Endothelial cell of umbilical vein (primary cell): ENCODE measurements around the gene DPYD. TPM values are rescaled to one million over a fixed set of nuclear protein-coding genes. Genes with fewer than 3 reads are reported as not detected.

Experiments
- BruUV-seq: library from RNA; stranded (reverse); fragments of 400-500 nt; replicated peaks from 2 replicates; lab custom pipeline; 2021; lab: Mats Ljungman, UMichigan
- CTCF ChIA-PET: fragments of 300-600, 350-600 bp; sonication (Branson Sonifier 250); formaldehyde crosslinking; loops from one replicate; lab custom pipeline; 2021; ENCODE audit warnings: antibody characterized with exemption, inconsistent platforms; lab: Charles Lee
- POLR2A ChIA-PET: fragments of 300-600, 350-600 bp; sonication (Branson Sonifier 250); formaldehyde crosslinking; loops from one replicate; lab custom pipeline; 2021; ENCODE audit warnings: antibody characterized with exemption, inconsistent platforms; lab: Charles Lee
- DNase-seq: peaks from one replicate; pipeline ENCODE4 v3.0.0-alpha.2; 2011; ENCODE audit warnings: low read depth, low spot score
- FAIRE-seq: peaks from 2 replicates; lab custom pipeline; 2011; peaks lifted over from hg19 to GRCh38; lab: Jason Lieb, UNC
- H2AFZ ChIP-seq: 2 replicates; pipeline ENCODE4 v1.6.0; 2012; ENCODE audit warnings: low read depth, low read length, control low read depth, inconsistent platforms
- H3K27ac ChIP-seq: 2 replicates; pipeline ENCODE4 v1.5.1; 2011; ENCODE audit warnings: low read depth, mild to moderate bottlenecking, control low read depth, low read length, moderate library complexity; ENCODE audit not compliant: insufficient read depth
- H3K27me3 ChIP-seq, 2 experiments: 2 replicates each; pipeline versions ENCODE4 v1.6.0 to v1.6.1; 2011; ENCODE audit warnings: low read length in 2 of 2, mixed read lengths in 1 of 2; ENCODE audit not compliant: control insufficient read depth in 2 of 2, insufficient read depth in 2 of 2
- H3K36me3 ChIP-seq, 2 experiments: 2 replicates in 1 of 2; 3 replicates in 1 of 2; pipeline ENCODE4 v1.5.1; 2011; ENCODE audit warnings: low read length in 2 of 2, mild to moderate bottlenecking in 1 of 2, moderate library complexity in 1 of 2; ENCODE audit not compliant: control insufficient read depth in 2 of 2, insufficient read depth in 2 of 2; ENCODE audit errors: extremely low read depth in 1 of 2
- H3K4me1 ChIP-seq: 3 replicates; pipeline ENCODE4 v1.5.1; 2011; ENCODE audit warnings: mild to moderate bottlenecking, low read length; ENCODE audit not compliant: control insufficient read depth, insufficient read depth; ENCODE audit errors: extremely low read depth
- H3K4me2 ChIP-seq: 2 replicates; pipeline ENCODE4 v1.6.1; 2011; ENCODE audit warnings: low read length, control low read depth, mixed read lengths; ENCODE audit not compliant: insufficient read depth
- H3K4me3 ChIP-seq, 3 experiments: fragments of 200-600 bp in 1 of 3; sonication (generic), shearing (Covaris generic) in 1 of 3; replicated peaks in 1 of 3; 2 replicates each; pipeline ENCODE4 v1.5.1; 2011 to 2016; ENCODE audit warnings: control low read depth in 3 of 3, low read length in 3 of 3, mild to moderate bottlenecking in 2 of 3, inconsistent platforms in 1 of 3, low read depth in 1 of 3, moderate library complexity in 1 of 3; ENCODE audit not compliant: insufficient read depth in 1 of 3
- H3K79me2 ChIP-seq: 2 replicates; pipeline ENCODE4 v1.6.0; 2012; ENCODE audit warnings: low read length, inconsistent platforms; ENCODE audit not compliant: control insufficient read depth, insufficient read depth
- H3K9ac ChIP-seq: replicated peaks from 2 replicates; pipeline ENCODE3; 2011; ENCODE audit warnings: low read length, control low read depth; ENCODE audit not compliant: insufficient read depth; ENCODE audit errors: extremely low read depth
- H3K9me1 ChIP-seq: replicated peaks from 3 replicates; pipeline ENCODE4 v1.6.0; 2011; ENCODE audit warnings: mild to moderate bottlenecking, low read length; ENCODE audit not compliant: control insufficient read depth, insufficient read depth; ENCODE audit errors: extremely low read depth
- H3K9me3 ChIP-seq: replicated peaks from 2 replicates; pipeline ENCODE4 v1.5.1; 2012; ENCODE audit warnings: low read length, inconsistent platforms; ENCODE audit not compliant: control insufficient read depth, insufficient read depth
- H4K20me1 ChIP-seq: replicated peaks from 2 replicates; pipeline ENCODE3; 2011; ENCODE audit warnings: mild to moderate bottlenecking, low read length; ENCODE audit not compliant: control insufficient read depth, insufficient read depth; ENCODE audit errors: extremely low read depth
- EZH2 ChIP-seq: IDR thresholded peaks from 2 replicates; pipeline ENCODE4 v1.6.1; 2012; ENCODE audit warnings: borderline replicate concordance, low read depth, mild to moderate bottlenecking, moderate library complexity, low read length, inconsistent platforms; ENCODE audit not compliant: severe bottlenecking
- FOS ChIP-seq: IDR thresholded peaks from 2 replicates; pipeline ENCODE4 v1.6.1; 2011; ENCODE audit warnings: mild to moderate bottlenecking, low read length, moderate library complexity, borderline replicate concordance; ENCODE audit not compliant: insufficient read depth
- GATA2 ChIP-seq: IDR thresholded peaks from 2 replicates; pipeline ENCODE4 v1.7.0; 2011; ENCODE audit warnings: low read depth, mild to moderate bottlenecking, moderate library complexity, mixed read lengths, low read length; ENCODE audit not compliant: insufficient read length, insufficient read depth
- JUN ChIP-seq: IDR thresholded peaks from 2 replicates; pipeline ENCODE4 v1.6.1; 2011; ENCODE audit warnings: borderline replicate concordance, low read depth; ENCODE audit not compliant: insufficient read length, insufficient read depth
- MYC ChIP-seq: IDR thresholded peaks from one replicate; pipeline ENCODE4 v1.6.1; 2011; ENCODE audit warnings: mild to moderate bottlenecking, low read depth, low read length
- POLR2A ChIP-seq: IDR thresholded peaks from 2 replicates; pipeline ENCODE4 v1.6.1; 2012; ENCODE audit warnings: low read depth, mild to moderate bottlenecking, control low read depth, low read length
- POLR2AphosphoS5 ChIP-seq: IDR thresholded peaks from 2 replicates; pipeline ENCODE4 v1.6.1; 2012; ENCODE audit warnings: low read depth, mild to moderate bottlenecking, control low read depth, low read length, moderate library complexity; ENCODE audit not compliant: insufficient read depth
- dilution Hi-C: fragments of 300-500 bp; cut with MboI; formaldehyde crosslinking; loops from one replicate; pipeline ENCODE4 v1.15.0; 2019; ENCODE audit warnings: low sequenced_read_pairs; ENCODE audit not compliant: extremely low pct_ligation_motif_present
- intact Hi-C: fragments of 100-400 bp; cut with micrococcal nuclease; formaldehyde crosslinking; loops from one replicate; pipeline ENCODE4 v1.10.0; 2022
- polyA plus RNA-seq, 4 experiments: library from polyadenylated mRNA; depleted of rRNA in 3 of 4; stranded (reverse) in 3 of 4; unstranded in 1 of 4; fragments of >200 nt; gene quantifications; 2 replicates each; pipeline versions ENCODE4 v1.2.1 to v1.2.3, GENCODE V29; 2011 to 2012; ENCODE audit warnings: missing spikeins in 1 of 4
- total RNA-seq: library from RNA; stranded (reverse); gene quantifications from 2 replicates; pipeline ENCODE4 v1.2.3, GENCODE V29; 2021
- TF ChIP-seq, protein P1 (sequence below): IDR thresholded peaks from 2 replicates; pipeline ENCODE4 v1.6.1; 2011; ENCODE audit not compliant: insufficient read depth, insufficient read length
- TF ChIP-seq, protein P2 (sequence below), 2 donors: IDR thresholded peaks; 1 replicate in 1 of 2; 2 replicates in 1 of 2; pipeline ENCODE4 v1.5.1; 2011; ENCODE audit warnings: low read length in 2 of 2, mild to moderate bottlenecking in 2 of 2, moderate library complexity in 2 of 2, control low read depth in 1 of 2, inconsistent platforms in 1 of 2, low read depth in 1 of 2; ENCODE audit not compliant: insufficient read depth in 1 of 2; ENCODE audit errors: extremely low read depth in 1 of 2

DPYD gene
- total and polyA plus RNA-seq, 2 donors (not counting 3 experiments of a cell fraction or from before 2014, with no cell fraction given): 4.6 to 15.1 TPM

DNA sequence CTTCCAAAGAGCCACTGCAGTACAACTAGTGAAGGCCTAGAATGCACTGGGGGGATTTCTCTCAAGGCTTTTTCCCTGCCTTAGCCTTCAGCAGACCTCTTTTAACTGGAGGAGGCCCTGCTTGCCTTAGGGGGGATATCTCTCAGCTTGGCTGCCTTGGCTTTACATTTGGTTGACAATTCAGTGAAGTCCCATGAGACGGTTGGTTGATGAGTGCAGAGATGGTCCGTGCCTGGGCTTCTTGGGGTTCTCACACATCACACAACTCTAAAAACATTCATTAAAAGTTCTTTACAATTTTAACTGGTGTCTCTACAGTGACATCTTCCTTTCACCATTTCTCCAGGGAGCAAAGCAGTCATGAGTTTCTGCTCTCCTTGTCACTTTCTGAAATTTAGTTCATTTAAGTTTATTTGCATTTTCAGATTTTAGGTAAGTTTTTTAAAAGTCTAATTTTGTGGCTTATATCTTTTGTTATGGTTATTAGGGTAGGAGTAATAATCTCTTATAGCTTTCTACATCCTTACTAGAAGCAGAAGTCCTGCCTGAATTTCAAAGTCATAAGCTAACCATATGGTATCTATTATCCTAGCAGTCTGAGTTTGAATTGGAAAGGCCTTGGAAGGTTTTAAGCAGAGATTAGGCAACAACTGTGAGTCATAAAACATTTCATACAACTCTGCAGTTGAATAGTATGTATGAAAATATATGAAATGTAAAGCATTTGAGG lies 487.6 kb downstream of the DPYD start:
- Histone ChIP-seq H3K9ac (no peak overlapping the region), H3K9me1 (no peaks in the 10 kb centered on the region), H2AFZ (no peak overlapping the region), H3K4me1 (no peaks in the 10 kb centered on the region), H3K4me2 (no peak overlapping the region), H3K36me3 (no peaks in the 10 kb centered on the region), H3K79me2 (no peaks in the 10 kb centered on the region), H3K27ac (no peak overlapping the region), H4K20me1 (no peaks in the 10 kb centered on the region), H3K4me3 (no peak overlapping the region), H3K9me3 (no peaks in the 10 kb centered on the region), H3K27me3 (no peaks in the 10 kb centered on the region)
- no TSS peak for BruUV-seq
- intact Hi-C loops: no loop called here
- POLR2A ChIA-PET: no interaction called here
- FAIRE-seq (no peak), DNase-seq (no peak)
- TF ChIP-seq FOS (no peak), POLR2A (no peak), POLR2AphosphoS5 (no peak), MYC (no peak), GATA2 (no peak), EZH2 (no peak), JUN (no peak)
- TF ChIP-seq, protein P1, sequence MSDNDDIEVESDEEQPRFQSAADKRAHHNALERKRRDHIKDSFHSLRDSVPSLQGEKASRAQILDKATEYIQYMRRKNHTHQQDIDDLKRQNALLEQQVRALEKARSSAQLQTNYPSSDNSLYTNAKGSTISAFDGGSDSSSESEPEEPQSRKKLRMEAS: no peak
- TF ChIP-seq, protein P2, sequence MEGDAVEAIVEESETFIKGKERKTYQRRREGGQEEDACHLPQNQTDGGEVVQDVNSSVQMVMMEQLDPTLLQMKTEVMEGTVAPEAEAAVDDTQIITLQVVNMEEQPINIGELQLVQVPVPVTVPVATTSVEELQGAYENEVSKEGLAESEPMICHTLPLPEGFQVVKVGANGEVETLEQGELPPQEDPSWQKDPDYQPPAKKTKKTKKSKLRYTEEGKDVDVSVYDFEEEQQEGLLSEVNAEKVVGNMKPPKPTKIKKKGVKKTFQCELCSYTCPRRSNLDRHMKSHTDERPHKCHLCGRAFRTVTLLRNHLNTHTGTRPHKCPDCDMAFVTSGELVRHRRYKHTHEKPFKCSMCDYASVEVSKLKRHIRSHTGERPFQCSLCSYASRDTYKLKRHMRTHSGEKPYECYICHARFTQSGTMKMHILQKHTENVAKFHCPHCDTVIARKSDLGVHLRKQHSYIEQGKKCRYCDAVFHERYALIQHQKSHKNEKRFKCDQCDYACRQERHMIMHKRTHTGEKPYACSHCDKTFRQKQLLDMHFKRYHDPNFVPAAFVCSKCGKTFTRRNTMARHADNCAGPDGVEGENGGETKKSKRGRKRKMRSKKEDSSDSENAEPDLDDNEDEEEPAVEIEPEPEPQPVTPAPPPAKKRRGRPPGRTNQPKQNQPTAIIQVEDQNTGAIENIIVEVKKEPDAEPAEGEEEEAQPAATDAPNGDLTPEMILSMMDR (IDR thresholded peaks at IDR 0.05; ENCODE audit: extremely low read depth in 1 of 2, insufficient read depth in 1 of 2, low read depth in 1 of 2, low read length in 2 of 2): no peak
- CTCF ChIA-PET: no interaction called here
- dilution Hi-C loops: no loop called here
